COLO668 (cell line): Measurements from ENCODE around the gene ZNHIT3.

ENCODE experiments used
- DNase-seq: peaks from one replicate; lab custom pipeline; 2025; ENCODE audit not compliant: unreplicated experiment; lab: John Stamatoyannopoulos, UW

Gene ZNHIT3

GRCh38 chr17:36509272-36509985 lies 22.9 kb downstream of the ZNHIT3 start:
- no peak for DNase-seq

DNA sequence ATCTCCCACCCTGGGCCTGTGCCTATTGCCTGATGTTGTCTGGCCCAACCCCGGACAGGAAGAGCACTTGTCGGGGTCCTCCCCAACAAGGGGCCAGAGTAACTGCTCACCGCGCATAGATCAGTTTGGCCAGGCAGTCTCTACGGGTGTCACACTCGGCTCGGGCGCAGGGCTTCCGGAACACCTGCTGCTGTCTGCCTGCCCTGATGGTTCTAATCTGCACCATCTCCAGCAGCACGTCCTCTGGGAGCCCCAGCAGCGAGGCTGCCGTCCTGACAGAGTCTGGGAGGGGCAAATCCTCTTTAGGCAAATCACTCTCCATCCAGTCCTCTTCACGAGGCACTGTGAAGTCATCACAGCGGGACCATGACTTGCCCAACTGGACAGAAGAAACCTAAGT lies 24.2 kb downstream of the ZNHIT3 start:
- DNase-seq, result no peak

GRCh38 chr17:36511216-36511615 lies 24.7 kb downstream of the ZNHIT3 start:
- DNase-seq, result no peak

DNA sequence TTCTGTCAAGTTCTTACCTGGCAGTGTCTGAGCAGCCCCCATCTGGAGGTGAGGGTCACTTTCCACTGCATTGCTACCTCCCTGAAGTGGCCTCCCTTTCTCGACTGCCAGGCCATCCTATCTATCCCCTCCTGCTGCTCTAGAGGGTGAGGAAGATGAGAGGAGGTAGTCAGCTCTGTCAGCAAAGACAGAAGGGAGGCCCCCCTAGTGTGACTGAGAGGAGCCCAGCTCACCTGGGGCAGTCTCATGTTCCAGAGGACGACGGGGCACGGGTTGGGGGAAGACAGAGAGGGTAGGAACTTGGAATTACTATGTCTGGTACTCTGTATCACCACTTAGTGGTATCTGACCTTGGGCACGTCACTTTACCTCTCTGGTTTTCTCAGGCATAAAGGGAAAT lies 26.2 kb downstream of the ZNHIT3 start:
- DNase-seq, result no peak

DNA sequence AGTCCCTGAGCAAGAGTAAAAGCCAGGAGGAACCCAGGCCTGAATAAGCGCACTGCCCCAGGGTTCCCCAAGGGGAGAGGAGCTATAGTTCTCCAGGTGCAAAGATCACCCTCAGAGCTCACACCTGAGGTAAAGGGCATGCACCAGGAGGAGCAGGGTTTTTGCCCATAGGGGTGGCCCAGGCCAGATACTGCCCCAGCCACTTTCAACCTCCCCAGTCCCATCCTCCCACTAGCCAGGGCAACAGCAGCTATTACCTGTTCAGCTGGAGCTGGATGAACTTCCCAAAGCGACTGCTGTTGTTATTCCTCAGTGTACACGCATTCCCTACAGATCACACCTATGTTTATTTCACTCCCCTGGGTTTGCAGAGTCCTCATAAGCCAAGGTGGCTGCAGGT lies 28.4 kb downstream of the ZNHIT3 start:
- no peak for DNase-seq

DNA sequence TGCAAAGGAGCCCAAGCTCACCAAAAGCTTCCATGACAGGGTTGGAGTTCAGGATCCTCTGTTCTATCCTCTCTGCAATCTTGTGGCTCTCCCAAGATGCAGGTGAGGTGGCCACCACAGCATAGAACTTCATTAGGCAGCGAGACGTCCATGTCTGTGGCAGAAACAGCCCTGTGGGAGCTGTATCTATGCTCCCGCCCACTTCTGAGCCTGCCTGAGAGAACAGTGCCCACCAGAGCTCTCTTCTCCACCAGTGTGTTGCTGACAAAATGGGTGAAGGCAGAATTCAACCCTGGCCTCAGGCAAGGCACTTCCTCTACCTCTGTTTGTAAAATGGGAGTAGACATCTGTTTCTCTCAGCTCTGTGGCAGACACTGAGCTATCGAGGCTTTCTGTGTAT lies 29.4 kb downstream of the ZNHIT3 start:
- no peak for DNase-seq

DNA sequence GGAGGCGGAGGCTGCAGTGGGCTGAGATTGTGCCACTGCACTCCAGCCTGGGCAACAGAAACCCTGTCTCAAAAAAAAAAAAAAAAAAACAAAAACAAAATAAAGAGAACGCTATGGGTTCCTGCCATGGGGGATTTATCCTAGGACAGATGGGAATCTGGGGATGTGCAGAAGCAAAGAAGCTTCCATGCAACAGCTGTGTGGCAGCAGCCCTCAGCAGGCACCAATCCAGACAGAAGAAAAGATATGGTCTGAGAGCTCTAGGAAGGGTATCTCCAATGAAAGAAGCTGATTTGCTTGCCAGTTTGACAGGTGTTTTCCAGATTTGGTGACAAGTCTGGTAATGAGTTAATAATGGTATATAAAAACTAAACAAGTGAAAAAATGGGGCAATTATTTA lies 36.6 kb downstream of the ZNHIT3 start:
- DNase-seq, result no peak

DNA sequence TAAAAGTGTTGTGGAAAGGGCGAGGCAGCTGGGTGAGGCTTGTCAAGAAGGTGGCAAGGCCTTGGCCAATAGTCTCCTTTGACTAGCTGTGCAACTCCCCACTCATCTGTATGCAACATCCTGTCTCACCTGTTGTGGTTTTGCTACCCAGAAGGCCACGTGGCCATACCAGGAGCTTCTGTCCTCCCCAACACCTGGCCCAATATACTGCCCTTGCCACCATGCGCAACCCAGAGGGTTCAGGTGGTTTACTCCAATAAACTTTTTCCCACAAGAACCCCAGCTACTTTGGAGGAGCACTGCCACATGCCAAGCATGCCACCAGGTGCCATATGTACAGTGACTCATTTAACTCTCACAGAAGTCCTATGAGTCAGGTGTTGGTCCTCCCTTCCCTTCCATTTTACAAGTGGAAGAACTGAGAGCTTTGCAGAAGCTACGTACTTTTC lies 38.0 kb downstream of the ZNHIT3 start:
- DNase-seq, result no peak

- DNase-seq, result no peak
Measured at GRCh38 chr17:36525113-36525512, 38.6 kb downstream of the ZNHIT3 start.

DNA sequence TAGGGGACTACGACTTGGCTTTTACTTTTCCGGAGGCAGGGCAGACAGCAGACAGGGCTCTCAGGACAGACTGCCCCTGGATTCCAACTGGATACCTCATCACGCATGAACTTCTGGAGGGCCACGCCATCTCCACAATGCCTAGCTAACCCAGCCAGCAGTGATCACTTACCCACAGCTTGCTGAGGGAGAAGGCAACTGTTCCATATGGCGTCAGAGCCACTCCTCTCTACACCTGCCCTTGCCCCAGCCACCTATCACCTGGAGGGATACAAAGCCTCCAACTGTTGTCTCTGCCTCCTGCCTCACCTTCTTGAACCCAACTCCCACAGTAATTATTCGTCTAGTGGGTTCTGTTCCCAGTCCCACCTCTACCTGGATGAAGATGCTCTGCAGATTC lies 39.4 kb downstream of the ZNHIT3 start:
- DNase-seq, result no peak

GRCh38 chr17:36527621-36528250 lies 41.3 kb downstream of the ZNHIT3 start:
- no peak for DNase-seq

GRCh38 chr17:36529121-36529520 lies 42.6 kb downstream of the ZNHIT3 start:
- DNase-seq, result no peak

GRCh38 chr17:36532435-36532975 lies 46.0 kb downstream of the ZNHIT3 start:
- no peak for DNase-seq

- DNase-seq, result peak; percentile 85
Measured at GRCh38 chr17:36533935-36534839, 47.7 kb downstream of the ZNHIT3 start.

GRCh38 chr17:36534840-36535668 lies 48.6 kb downstream of the ZNHIT3 start, which contains the start of the genes MYO19 and PIGW:
Gene MYO19, minus strand, starts transcription at chr17:36534868. Its CDS starts 2,330 bp downstream, at chr17:36532538.
Gene PIGW, plus strand, starts transcription at chr17:36534987. Its CDS starts 2,115 bp downstream, at chr17:36537102.
- DNase-seq, result peak; percentile 88

- DNase-seq, result no peak
Measured at GRCh38 chr17:36535669-36536081, 49.2 kb downstream of the ZNHIT3 start.

GRCh38 chr17:36540696-36541095 lies 54.2 kb downstream of the ZNHIT3 start:
- no peak for DNase-seq

DNA sequence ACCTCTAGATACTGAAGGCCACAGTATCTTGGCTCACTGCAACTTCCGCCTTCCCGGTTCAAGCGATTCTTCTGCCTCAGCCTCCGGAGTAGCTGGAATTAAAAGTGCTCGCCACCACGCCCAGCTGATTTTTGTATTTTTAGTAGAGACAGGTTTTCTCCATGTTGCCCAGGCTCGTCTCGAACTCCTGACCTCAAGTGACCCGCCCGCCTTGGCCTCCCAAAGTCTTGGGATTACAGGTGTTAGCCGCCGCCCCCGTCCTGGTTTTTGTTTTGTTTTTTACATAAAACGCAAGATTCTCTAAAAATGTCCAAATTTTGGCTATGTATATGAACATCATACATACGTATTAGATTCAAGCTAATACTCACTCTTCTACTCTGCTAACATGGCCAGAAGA lies 56.3 kb downstream of the ZNHIT3 start:
- DNase-seq, result no peak

DNA sequence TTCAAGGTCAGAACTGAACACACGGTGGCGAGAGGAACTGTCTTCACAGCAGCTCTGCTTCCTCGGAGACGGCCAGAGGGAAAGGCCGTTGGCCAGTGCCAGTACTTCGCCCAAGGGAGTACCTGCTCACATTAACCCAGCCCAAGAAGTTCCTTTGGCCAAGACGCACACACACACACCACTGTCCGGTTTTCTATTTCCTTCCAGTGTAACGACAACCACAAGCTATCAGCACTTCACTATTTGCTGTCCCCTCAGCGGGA lies 57.5 kb downstream of the ZNHIT3 start:
- DNase-seq, result no peak

DNA sequence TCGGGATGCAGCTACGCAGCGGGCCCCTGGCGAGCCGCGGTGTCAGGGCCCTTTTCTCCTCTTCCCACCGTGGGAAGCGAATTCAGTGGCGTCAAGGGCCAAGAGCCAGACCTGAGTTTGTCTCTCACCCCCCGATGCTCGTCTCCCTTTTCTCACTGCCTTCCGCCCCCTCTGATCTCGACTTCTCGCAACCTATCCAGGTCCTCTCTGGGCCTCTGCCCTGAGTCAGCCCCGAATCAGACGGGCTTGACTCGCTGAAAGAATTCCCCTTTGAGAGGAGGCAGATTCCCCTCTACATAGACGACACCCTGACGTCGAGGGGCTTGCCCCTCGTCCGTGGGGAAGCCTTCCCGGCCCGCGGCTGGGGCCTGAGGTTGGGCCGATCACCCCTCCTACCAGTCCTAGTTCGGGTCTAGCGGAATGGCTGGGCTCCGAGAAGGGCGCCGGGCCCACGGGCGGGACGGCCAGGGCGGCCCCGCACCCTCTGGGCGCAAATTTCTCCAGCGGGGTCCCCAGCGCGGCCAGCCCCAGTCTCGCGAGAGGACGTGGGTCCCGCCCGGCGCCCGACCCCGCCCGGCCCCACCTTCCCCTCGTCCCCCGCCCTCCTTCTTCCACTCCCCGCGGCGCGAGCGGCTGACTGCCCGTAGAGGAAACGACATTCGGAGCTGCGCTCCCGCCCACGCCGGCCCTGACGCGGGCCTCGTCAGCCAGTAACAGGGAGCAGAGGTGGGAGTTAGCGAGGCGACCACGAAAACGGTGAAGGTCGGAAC lies 58.0 kb downstream of the ZNHIT3 start, which contains the start of gene GGNBP2:
Gene GGNBP2 (plus strand): TSS at position 613 of the 770 bp plus-strand sequence. CDS start 806 bp downstream, outside the sequence.
- DNase-seq, result peak; percentile 92
